ENCODE results near the gene CHD6. TPM values are rescaled to one million over a fixed set of nuclear protein-coding genes. Genes with fewer than 3 reads are reported as not detected.

The CHD6 gene
- polyA plus RNA-seq, 1 donor (not counting 4 experiments of a cell fraction or from before 2014, with no cell fraction given): 6.8 TPM

DNA sequence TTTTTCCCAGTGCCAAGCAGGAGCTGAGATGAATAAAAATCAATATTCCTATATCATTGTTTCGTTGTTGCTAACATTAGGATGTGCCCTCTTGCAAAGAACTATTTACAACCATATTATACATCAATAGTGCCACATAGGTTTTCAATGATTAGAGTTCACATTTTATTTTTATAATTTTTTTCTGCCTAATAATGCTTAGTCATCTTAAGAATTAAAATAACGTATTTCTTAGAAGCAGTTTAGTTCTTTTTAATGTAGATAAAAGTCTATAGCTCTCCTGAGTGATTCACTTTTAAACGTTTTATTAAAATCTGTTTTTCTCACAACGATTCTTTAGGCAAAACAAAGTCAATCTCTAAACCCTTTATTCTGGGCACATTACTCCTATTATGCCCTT, 71.6 kb downstream of the CHD6 start:
- no peak for FAIRE-seq
- Histone ChIP-seq H3K4me3 (ENCODE audit: control insufficient read depth in 2 of 3, extremely low read depth in 1 of 3, insufficient read depth in 2 of 3, low read depth in 1 of 3, low read length in 3 of 3) (no peak overlapping the region), H3K79me2 (ENCODE audit: control insufficient read depth, insufficient read depth, low read length) (peaks cover 7% of the 10 kb centered on the region)

GRCh38 chr20:41544472-41544871, 73.7 kb downstream of the CHD6 start:
- dilution Hi-C loops (cut with MboI; ENCODE audit: extremely low pct_ligation_motif_present, low sequenced_read_pairs): no loop called here
- Histone ChIP-seq H3K4me3 (ENCODE audit: control insufficient read depth in 2 of 3, extremely low read depth in 1 of 3, insufficient read depth in 2 of 3, low read depth in 1 of 3, low read length in 3 of 3) (no peak overlapping the region), H3K9me3 (ENCODE audit: control insufficient read depth, low read depth, low read length) (no peaks in the 10 kb centered on the region), H2AFZ (ENCODE audit: control insufficient read depth, low read length) (no peak overlapping the region), H3K27ac (ENCODE audit: control insufficient read depth, insufficient read depth, low read length) (no peak overlapping the region), H3K4me2 (ENCODE audit: control insufficient read depth, extremely low read depth, insufficient read depth, low read depth, low read length) (no peak overlapping the region), H3K9ac (ENCODE audit: control insufficient read depth, extremely low read depth, insufficient read depth, low read length) (no peak overlapping the region), H4K20me1 (ENCODE audit: control insufficient read depth, extremely low read depth, insufficient read depth, low read length) (peaks cover 3% of the 10 kb centered on the region), H3K9me1 (ENCODE audit: control insufficient read depth, extremely low read depth, insufficient read depth, low read length) (no peaks in the 10 kb centered on the region), H3K27me3 (ENCODE audit: control insufficient read depth, extremely low read depth, insufficient read depth, low read length) (no peaks in the 10 kb centered on the region), H3K4me1 (ENCODE audit: control insufficient read depth, extremely low read depth, insufficient read depth, low read length) (no peaks in the 10 kb centered on the region), H3K79me2 (ENCODE audit: control insufficient read depth, insufficient read depth, low read length) (peaks cover 6% of the 10 kb centered on the region), H3K36me3 (ENCODE audit: control insufficient read depth in 2 of 2, extremely low read depth in 1 of 2, insufficient read depth in 2 of 2, low read length in 2 of 2) (no peaks in the 10 kb centered on the region)
- no peak for TF ChIP-seq CTCF (optimal IDR thresholded peaks at IDR 0.05 in 1 of 3, IDR thresholded peaks at IDR 0.05 in 1 of 3, conservative IDR thresholded peaks at IDR 0.05 in 1 of 3; ENCODE audit: extremely low read depth in 1 of 3, insufficient read depth in 2 of 3, low read length in 3 of 3)
- no peak for TF ChIP-seq EZH2 (IDR thresholded peaks at IDR 0.05; ENCODE audit: low read length)
- no peak for FAIRE-seq
- no peak for DNase-seq (ENCODE audit: low read depth, low spot score)

More for the DNA sequence above, 71.6 kb downstream of the CHD6 start:
- TF ChIP-seq EZH2 (IDR thresholded peaks at IDR 0.05; ENCODE audit: low read length) (no peak), CTCF (optimal IDR thresholded peaks at IDR 0.05 in 1 of 3, IDR thresholded peaks at IDR 0.05 in 1 of 3, conservative IDR thresholded peaks at IDR 0.05 in 1 of 3; ENCODE audit: extremely low read depth in 1 of 3, insufficient read depth in 2 of 3, low read length in 3 of 3) (no peak)
- no peaks in the 10 kb centered on the region for H3K27me3 ChIP-seq (ENCODE audit: control insufficient read depth, extremely low read depth, insufficient read depth, low read length)
- no peak overlapping the region for H3K9ac ChIP-seq (ENCODE audit: control insufficient read depth, extremely low read depth, insufficient read depth, low read length)
- H2AFZ ChIP-seq (ENCODE audit: control insufficient read depth, low read length): no peak overlapping the region
- DNase-seq (ENCODE audit: low read depth, low spot score): no peak
- H3K9me3 ChIP-seq (ENCODE audit: control insufficient read depth, low read depth, low read length): no peaks in the 10 kb centered on the region
- H3K9me1 ChIP-seq (ENCODE audit: control insufficient read depth, extremely low read depth, insufficient read depth, low read length): no peaks in the 10 kb centered on the region
- dilution Hi-C loops (cut with MboI; ENCODE audit: extremely low pct_ligation_motif_present, low sequenced_read_pairs): no loop called here
- H4K20me1 ChIP-seq (ENCODE audit: control insufficient read depth, extremely low read depth, insufficient read depth, low read length): peaks cover under 1% of the 10 kb centered on the region
- H3K4me2 ChIP-seq (ENCODE audit: control insufficient read depth, extremely low read depth, insufficient read depth, low read depth, low read length): no peak overlapping the region
- H3K4me1 ChIP-seq (ENCODE audit: control insufficient read depth, extremely low read depth, insufficient read depth, low read length): no peaks in the 10 kb centered on the region
- no peaks in the 10 kb centered on the region for H3K36me3 ChIP-seq (ENCODE audit: control insufficient read depth in 2 of 2, extremely low read depth in 1 of 2, insufficient read depth in 2 of 2, low read length in 2 of 2)
- no peak overlapping the region for H3K27ac ChIP-seq (ENCODE audit: control insufficient read depth, insufficient read depth, low read length)

Measured in keratinocyte (primary cell).